CD8-positive, alpha-beta memory T cell (primary cell): Measurements from ENCODE around the gene TRMU. TPM values are rescaled to one million over a fixed set of nuclear protein-coding genes. Genes with fewer than 3 reads are reported as not detected.

Source experiments
- polyA plus RNA-seq: library from polyadenylated mRNA; unstranded; fragments of 300-500 nt; fragmentation: Illumina TruSeq; gene quantifications from one replicate; pipeline ENCODE4 v1.2.3, GENCODE V29; 2021
- total RNA-seq, 2 experiments: library from RNA; stranded (reverse); gene quantifications; one replicate each; pipeline ENCODE4 v1.2.3, GENCODE V29; 2021

The TRMU gene
- total and polyA plus RNA-seq, 3 experiments from 2014 or later: 13.3 to 69.5 (median 68.9) TPM

Other genes starting within 250 kb of the TRMU start
- 10 to 100 TPM; 11.2 to 12.9 TPM for gene PPARA, start 185.2 kb upstream of the TRMU start, total RNA-seq
- gene PPARA, start 185.2 kb upstream of the TRMU start, polyA plus RNA-seq: 10.1 TPM
- 10 to 100 TPM in 1 of 2 experiments, 1 to 10 TPM in 1; 8.6 to 10.0 TPM for gene CDPF1, start 85.4 kb upstream of the TRMU start, total RNA-seq
- gene CDPF1, start 85.4 kb upstream of the TRMU start, polyA plus RNA-seq: 18.8 TPM
- not detected for gene PKDREJ, start 72.4 kb upstream of the TRMU start, total RNA-seq
- 0.03 TPM for gene PKDREJ, start 72.4 kb upstream of the TRMU start, polyA plus RNA-seq
- gene TTC38, start 67.7 kb upstream of the TRMU start, total RNA-seq: 10 to 100 TPM; 17.4 to 20.0 TPM
- gene TTC38, start 67.7 kb upstream of the TRMU start, polyA plus RNA-seq: 15.6 TPM
- 10 to 100 TPM; 27.4 to 30.9 TPM for gene GTSE1, start 38.8 kb upstream of the TRMU start, total RNA-seq
- gene GTSE1, start 38.8 kb upstream of the TRMU start, polyA plus RNA-seq: 0.10 TPM
- under 1 TPM; 0.15 to 0.33 TPM for gene CELSR1, start 201.9 kb downstream of the TRMU start, total RNA-seq
- 0.30 TPM for gene CELSR1, start 201.9 kb downstream of the TRMU start, polyA plus RNA-seq